Endothelial cell of umbilical vein (primary cell): Measurements from ENCODE around the gene OPRL1.
"Not testable (repeated sequence)": the region's sequence is repeated elsewhere in the genome, so short reads cannot be mapped to it uniquely, and the experiment has no call there.

Source experiments
- EZH2 ChIP-seq: IDR thresholded peaks from 2 replicates; pipeline ENCODE4 v1.6.1; 2012; ENCODE audit warnings: borderline replicate concordance, low read depth, mild to moderate bottlenecking, moderate library complexity, low read length, inconsistent platforms; ENCODE audit not compliant: severe bottlenecking
- FOS ChIP-seq: IDR thresholded peaks from 2 replicates; pipeline ENCODE4 v1.6.1; 2011; ENCODE audit warnings: mild to moderate bottlenecking, low read length, moderate library complexity, borderline replicate concordance; ENCODE audit not compliant: insufficient read depth
- GATA2 ChIP-seq: IDR thresholded peaks from 2 replicates; pipeline ENCODE4 v1.7.0; 2011; ENCODE audit warnings: low read depth, mild to moderate bottlenecking, moderate library complexity, mixed read lengths, low read length; ENCODE audit not compliant: insufficient read length, insufficient read depth
- JUN ChIP-seq: IDR thresholded peaks from 2 replicates; pipeline ENCODE4 v1.6.1; 2011; ENCODE audit warnings: borderline replicate concordance, low read depth; ENCODE audit not compliant: insufficient read length, insufficient read depth
- MYC ChIP-seq: IDR thresholded peaks from one replicate; pipeline ENCODE4 v1.6.1; 2011; ENCODE audit warnings: mild to moderate bottlenecking, low read depth, low read length
- POLR2A ChIP-seq: IDR thresholded peaks from 2 replicates; pipeline ENCODE4 v1.6.1; 2012; ENCODE audit warnings: low read depth, mild to moderate bottlenecking, control low read depth, low read length
- POLR2AphosphoS5 ChIP-seq: IDR thresholded peaks from 2 replicates; pipeline ENCODE4 v1.6.1; 2012; ENCODE audit warnings: low read depth, mild to moderate bottlenecking, control low read depth, low read length, moderate library complexity; ENCODE audit not compliant: insufficient read depth
- TF ChIP-seq, protein P1 (sequence below), 2 donors: IDR thresholded peaks; 1 replicate in 1 of 2; 2 replicates in 1 of 2; pipeline ENCODE4 v1.5.1; 2011; ENCODE audit warnings: low read length in 2 of 2, mild to moderate bottlenecking in 2 of 2, moderate library complexity in 2 of 2, control low read depth in 1 of 2, inconsistent platforms in 1 of 2, low read depth in 1 of 2; ENCODE audit not compliant: insufficient read depth in 1 of 2; ENCODE audit errors: extremely low read depth in 1 of 2
- TF ChIP-seq, protein P2 (sequence below): IDR thresholded peaks from 2 replicates; pipeline ENCODE4 v1.6.1; 2011; ENCODE audit not compliant: insufficient read depth, insufficient read length

DNA sequence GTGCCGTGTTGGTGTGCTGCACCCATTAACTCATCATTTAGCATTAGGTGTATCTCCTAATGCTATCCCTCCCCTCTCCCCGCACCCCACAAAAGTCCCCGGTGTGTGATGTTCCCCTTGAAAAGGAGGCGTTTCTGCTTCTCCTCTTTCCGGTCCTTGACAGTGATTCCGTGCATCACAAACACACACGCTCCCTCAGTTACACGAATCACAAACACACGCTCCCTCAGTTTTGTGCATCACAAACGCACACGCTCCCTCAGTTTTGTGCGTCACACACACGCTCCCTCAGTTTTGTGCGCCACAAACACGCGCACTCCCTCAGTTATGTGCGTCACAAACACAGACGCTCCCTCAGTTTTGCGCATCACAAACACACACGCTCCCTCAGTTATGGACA lies 54.9 kb downstream of the OPRL1 start:
- TF ChIP-seq EZH2, POLR2A, MYC, POLR2AphosphoS5, JUN, FOS, GATA2: not testable (repeated sequence)
- TF ChIP-seq, protein P1, sequence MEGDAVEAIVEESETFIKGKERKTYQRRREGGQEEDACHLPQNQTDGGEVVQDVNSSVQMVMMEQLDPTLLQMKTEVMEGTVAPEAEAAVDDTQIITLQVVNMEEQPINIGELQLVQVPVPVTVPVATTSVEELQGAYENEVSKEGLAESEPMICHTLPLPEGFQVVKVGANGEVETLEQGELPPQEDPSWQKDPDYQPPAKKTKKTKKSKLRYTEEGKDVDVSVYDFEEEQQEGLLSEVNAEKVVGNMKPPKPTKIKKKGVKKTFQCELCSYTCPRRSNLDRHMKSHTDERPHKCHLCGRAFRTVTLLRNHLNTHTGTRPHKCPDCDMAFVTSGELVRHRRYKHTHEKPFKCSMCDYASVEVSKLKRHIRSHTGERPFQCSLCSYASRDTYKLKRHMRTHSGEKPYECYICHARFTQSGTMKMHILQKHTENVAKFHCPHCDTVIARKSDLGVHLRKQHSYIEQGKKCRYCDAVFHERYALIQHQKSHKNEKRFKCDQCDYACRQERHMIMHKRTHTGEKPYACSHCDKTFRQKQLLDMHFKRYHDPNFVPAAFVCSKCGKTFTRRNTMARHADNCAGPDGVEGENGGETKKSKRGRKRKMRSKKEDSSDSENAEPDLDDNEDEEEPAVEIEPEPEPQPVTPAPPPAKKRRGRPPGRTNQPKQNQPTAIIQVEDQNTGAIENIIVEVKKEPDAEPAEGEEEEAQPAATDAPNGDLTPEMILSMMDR (IDR thresholded peaks at IDR 0.05; ENCODE audit: extremely low read depth in 1 of 2, insufficient read depth in 1 of 2, low read depth in 1 of 2, low read length in 2 of 2): not testable (repeated sequence)
- TF ChIP-seq, protein P2, sequence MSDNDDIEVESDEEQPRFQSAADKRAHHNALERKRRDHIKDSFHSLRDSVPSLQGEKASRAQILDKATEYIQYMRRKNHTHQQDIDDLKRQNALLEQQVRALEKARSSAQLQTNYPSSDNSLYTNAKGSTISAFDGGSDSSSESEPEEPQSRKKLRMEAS: not testable (repeated sequence)
